Measurements from ENCODE around the gene TMEM266.

Gene TMEM266

DNA sequence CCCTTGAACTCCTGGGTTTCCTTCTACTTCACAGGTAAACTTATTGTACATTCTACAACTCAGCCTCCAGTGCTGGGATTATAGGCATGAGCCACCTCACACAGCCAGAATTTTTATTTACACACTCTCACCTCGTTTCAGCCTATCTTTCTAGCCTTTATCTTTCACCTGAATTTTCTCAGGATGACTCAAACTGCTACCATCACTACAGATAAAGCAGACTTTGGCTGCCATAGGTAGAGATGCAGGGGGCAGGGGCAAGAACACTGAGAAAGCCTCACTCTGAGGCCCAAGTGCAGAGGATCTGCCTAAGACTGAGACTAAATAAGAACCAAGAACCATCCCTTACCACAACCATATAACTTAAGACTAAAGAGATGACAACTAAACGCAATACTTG lies 192.5 kb downstream of the TMEM266 start:
- no peak for DNase-seq

DNA sequence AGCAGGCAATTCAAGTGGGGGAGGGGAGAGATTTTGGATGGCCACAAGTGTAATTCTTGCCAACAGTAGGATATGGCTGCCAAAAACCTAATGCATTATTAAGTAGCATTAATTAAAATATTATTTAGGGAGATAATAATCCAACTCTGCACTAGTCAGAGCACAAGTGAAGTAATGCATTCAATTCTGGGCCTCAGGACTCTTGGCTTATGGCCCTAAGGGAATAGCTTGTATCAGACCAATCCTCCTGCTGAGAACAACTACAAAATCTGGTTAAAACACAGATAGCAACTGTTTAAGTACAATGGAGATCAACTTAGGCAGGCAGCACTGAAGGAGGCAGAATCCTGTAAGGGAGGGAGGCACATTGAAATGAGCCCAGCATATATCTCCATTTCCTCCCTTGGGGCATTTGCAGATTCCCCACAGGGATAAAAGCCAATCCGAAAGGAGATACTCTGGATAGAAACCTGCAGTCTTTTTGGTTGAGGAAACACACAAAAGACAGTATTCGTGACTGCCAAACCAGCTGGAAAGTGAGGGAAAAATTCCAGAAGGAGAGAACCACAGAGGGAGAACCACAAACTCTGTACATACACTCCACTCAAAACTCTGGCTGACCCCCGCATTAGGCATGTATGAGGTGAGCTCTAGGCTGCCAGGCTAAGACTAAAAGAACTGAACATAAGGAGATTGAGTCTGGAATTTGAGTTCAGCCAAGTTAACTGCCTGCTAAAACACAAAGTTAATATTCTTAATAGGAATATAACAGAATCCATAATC lies 194.1 kb downstream of the TMEM266 start:
- DNase-seq, result no peak

All from CD4-positive, alpha-beta T cell treated with Interleukin-15 for 1 hour (primary cell).